Endodermal cell (in vitro differentiated cells): Measurements from ENCODE around the gene PLXDC1. TPM values are rescaled to one million over a fixed set of nuclear protein-coding genes. Genes with fewer than 3 reads are reported as not detected.
"Not testable (repeated sequence)": the region's sequence is repeated elsewhere in the genome, so short reads cannot be mapped to it uniquely, and the experiment has no call there.

ENCODE experiments used
- DNase-seq: peaks from one replicate; pipeline ENCODE4 v3.0.0-alpha.2; 2017
- H3K27ac ChIP-seq: 2 replicates; pipeline ENCODE4 v1.5.1; 2013; ENCODE audit warnings: mild to moderate bottlenecking, low read depth, low read length, moderate library complexity
- H3K27me3 ChIP-seq: 2 replicates; pipeline ENCODE4 v1.6.1; 2013; ENCODE audit warnings: mild to moderate bottlenecking, low read length, moderate library complexity; ENCODE audit not compliant: insufficient read depth, control insufficient read depth, poor library complexity, severe bottlenecking
- H3K36me3 ChIP-seq: 2 replicates; pipeline ENCODE4 v1.7.0; 2013; ENCODE audit warnings: mild to moderate bottlenecking, low read length, moderate library complexity; ENCODE audit not compliant: control insufficient read depth, insufficient read depth
- H3K4me1 ChIP-seq: one replicate; pipeline ENCODE4 v1.7.0; 2013; ENCODE audit warnings: low read length; ENCODE audit not compliant: control insufficient read depth, insufficient read depth
- H3K4me3 ChIP-seq: 2 replicates; pipeline ENCODE4 v1.5.1; 2013; ENCODE audit warnings: mild to moderate bottlenecking, low read length, moderate library complexity
- H3K9ac ChIP-seq: 2 replicates; pipeline ENCODE4 v1.6.1; 2013; ENCODE audit warnings: mild to moderate bottlenecking, low read length, moderate library complexity; ENCODE audit not compliant: poor library complexity, severe bottlenecking; ENCODE audit errors: extremely low read depth
- H3K9me3 ChIP-seq: 2 replicates; pipeline ENCODE4 v1.6.1; 2013; ENCODE audit warnings: mild to moderate bottlenecking, low read length, moderate library complexity; ENCODE audit not compliant: control insufficient read depth
- H3K27ac Mint-ChIP-seq: 2 replicates; pipeline ENCODE4 v1.8.0; 2020; ENCODE audit warnings: mixed read lengths
- H3K27me3 Mint-ChIP-seq: 2 replicates; pipeline ENCODE4 v1.8.0; 2021; ENCODE audit warnings: mild to moderate bottlenecking, mixed read lengths; ENCODE audit not compliant: insufficient read depth
- H3K36me3 Mint-ChIP-seq: 2 replicates; pipeline ENCODE4 v1.8.0; 2020; ENCODE audit warnings: low read depth, mixed read lengths
- H3K4me1 Mint-ChIP-seq: 2 replicates; pipeline ENCODE4 v1.8.0; 2020; ENCODE audit warnings: mixed read lengths
- H3K4me3 Mint-ChIP-seq: 2 replicates; pipeline ENCODE4 v1.8.0; 2020; ENCODE audit warnings: mild to moderate bottlenecking, moderate library complexity, mixed read lengths
- H3K9me3 Mint-ChIP-seq: 2 replicates; pipeline ENCODE4 v1.8.0; 2020; ENCODE audit warnings: mild to moderate bottlenecking, mixed read lengths
- WGBS, 2 experiments: methylation state at CpG; one replicate each; pipeline versions ENCODE4 v1.1.5 to v1.1.7; 2013; ENCODE audit warnings: missing lambda C conversion rate in 2 of 2, mixed read lengths in 1 of 2; ENCODE audit not compliant: insufficient coverage in 1 of 2, insufficient read length in 1 of 2; 5-methylcytosine and 5-hydroxymethylcytosine counted together
- total RNA-seq, 2 donors: library from RNA; stranded (reverse); fragmentation: NEBNext Ultra II Directional in 1 of 2; extraction: Animal tissue kit (Norgen Biotek cat#: 25700) in 1 of 2; gene quantifications; 2 replicates in 1 of 2; 3 replicates in 1 of 2; pipeline ENCODE4 v1.2.1, GENCODE V29; 2021
- TF ChIP-seq, protein P1 (sequence below): fragments of 200-600 bp; sonication (generic); conservative IDR thresholded peaks from 2 replicates; pipeline ENCODE4 v1.5.0; 2021; ENCODE audit warnings: antibody characterized with exemption, mild to moderate bottlenecking

PLXDC1 gene
- total RNA-seq, 2 donors from 2014 or later, result 9.0 TPM

DNA sequence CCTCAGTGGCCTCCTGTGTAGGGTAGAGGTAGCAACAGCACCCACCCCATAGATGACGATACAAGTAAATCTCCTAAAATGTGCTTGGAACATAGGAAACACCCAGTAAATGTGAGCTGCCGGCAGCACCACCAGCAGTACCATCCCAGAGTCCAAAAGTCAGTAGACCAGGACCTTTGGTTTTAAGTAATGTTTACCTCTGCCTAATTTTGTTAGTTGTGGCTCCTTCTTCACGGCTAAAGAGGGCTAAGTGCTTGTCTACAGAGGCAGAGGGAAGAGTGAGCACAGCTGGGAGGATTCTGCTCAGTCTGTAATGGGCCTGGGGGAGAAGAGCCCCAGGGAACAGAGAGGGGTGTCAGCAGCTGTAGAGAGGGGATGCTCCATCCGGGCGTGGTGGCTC is 92.9 kb downstream of the PLXDC1 start:
- no peaks in the 10 kb centered on the region for H3K36me3 Mint-ChIP-seq
- peaks cover 9% of the 10 kb centered on the region for H3K9me3 Mint-ChIP-seq
- peaks cover 1% of the 10 kb centered on the region for H3K27me3 Mint-ChIP-seq
- no peak overlapping the region for H3K9ac ChIP-seq
- no peaks in the 10 kb centered on the region for H3K36me3 ChIP-seq
- peaks cover 29% of the 10 kb centered on the region for H3K4me1 Mint-ChIP-seq
- H3K9me3 ChIP-seq, result peaks cover 8% of the 10 kb centered on the region
- no peak overlapping the region for H3K27ac ChIP-seq
- TF ChIP-seq, protein P1, sequence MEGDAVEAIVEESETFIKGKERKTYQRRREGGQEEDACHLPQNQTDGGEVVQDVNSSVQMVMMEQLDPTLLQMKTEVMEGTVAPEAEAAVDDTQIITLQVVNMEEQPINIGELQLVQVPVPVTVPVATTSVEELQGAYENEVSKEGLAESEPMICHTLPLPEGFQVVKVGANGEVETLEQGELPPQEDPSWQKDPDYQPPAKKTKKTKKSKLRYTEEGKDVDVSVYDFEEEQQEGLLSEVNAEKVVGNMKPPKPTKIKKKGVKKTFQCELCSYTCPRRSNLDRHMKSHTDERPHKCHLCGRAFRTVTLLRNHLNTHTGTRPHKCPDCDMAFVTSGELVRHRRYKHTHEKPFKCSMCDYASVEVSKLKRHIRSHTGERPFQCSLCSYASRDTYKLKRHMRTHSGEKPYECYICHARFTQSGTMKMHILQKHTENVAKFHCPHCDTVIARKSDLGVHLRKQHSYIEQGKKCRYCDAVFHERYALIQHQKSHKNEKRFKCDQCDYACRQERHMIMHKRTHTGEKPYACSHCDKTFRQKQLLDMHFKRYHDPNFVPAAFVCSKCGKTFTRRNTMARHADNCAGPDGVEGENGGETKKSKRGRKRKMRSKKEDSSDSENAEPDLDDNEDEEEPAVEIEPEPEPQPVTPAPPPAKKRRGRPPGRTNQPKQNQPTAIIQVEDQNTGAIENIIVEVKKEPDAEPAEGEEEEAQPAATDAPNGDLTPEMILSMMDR, result no peak
- no peak overlapping the region for H3K4me3 Mint-ChIP-seq
- no peak overlapping the region for H3K4me3 ChIP-seq
- DNase-seq, result peak; percentile 38
- no peaks in the 10 kb centered on the region for H3K27me3 ChIP-seq
- H3K4me1 ChIP-seq, result no peaks in the 10 kb centered on the region
- no peak overlapping the region for H3K27ac Mint-ChIP-seq
- 50 to 61% methylated on average over 2 to 3 of the region's 5 CpGs for WGBS, 2 experiments

DNA sequence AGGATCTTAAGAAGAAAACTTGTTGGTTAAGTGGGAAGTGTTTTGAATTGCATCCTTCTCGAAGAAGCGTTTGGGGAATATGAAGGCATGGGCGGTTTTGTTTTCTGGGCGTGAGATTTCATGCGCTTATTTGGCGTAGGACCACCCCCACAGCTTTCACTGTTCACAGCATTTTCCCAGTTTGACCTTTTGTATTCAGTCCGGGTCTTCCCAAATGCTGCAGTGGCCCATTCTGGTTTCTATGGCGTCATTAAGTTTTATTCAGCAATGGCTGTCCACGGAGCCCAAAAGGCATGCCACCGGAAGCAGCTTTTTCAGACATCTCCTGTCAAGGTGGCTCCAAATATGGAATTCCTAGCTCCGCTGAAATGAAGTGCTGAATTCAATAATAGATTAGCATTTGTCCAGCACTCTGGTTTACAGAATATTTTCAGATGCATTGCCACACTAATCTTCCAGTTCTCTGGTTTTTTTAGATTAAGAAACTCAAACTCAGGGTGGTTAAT is 93.7 kb downstream of the PLXDC1 start:
- H3K9me3 Mint-ChIP-seq, result peaks cover 9% of the 10 kb centered on the region
- Histone ChIP-seq H3K4me3 (peak overlapping the region; percentile 86), H3K36me3 (no peaks in the 10 kb centered on the region), H3K4me1 (no peaks in the 10 kb centered on the region), H3K27ac (no peak overlapping the region), H3K27me3 (no peaks in the 10 kb centered on the region), H3K9ac (no peak overlapping the region), H3K9me3 (peaks cover 8% of the 10 kb centered on the region)
- TF ChIP-seq, protein P1, result no peak
- peak overlapping the region; percentile 75 for H3K4me3 Mint-ChIP-seq
- 68 to 92% methylated on average over 9 to 11 of the region's 11 CpGs for WGBS, 2 experiments
- H3K27ac Mint-ChIP-seq, result no peak overlapping the region
- no peak for DNase-seq
- peaks cover 21% of the 10 kb centered on the region for H3K4me1 Mint-ChIP-seq
- H3K36me3 Mint-ChIP-seq, result no peaks in the 10 kb centered on the region
- peaks cover 1% of the 10 kb centered on the region for H3K27me3 Mint-ChIP-seq

DNA sequence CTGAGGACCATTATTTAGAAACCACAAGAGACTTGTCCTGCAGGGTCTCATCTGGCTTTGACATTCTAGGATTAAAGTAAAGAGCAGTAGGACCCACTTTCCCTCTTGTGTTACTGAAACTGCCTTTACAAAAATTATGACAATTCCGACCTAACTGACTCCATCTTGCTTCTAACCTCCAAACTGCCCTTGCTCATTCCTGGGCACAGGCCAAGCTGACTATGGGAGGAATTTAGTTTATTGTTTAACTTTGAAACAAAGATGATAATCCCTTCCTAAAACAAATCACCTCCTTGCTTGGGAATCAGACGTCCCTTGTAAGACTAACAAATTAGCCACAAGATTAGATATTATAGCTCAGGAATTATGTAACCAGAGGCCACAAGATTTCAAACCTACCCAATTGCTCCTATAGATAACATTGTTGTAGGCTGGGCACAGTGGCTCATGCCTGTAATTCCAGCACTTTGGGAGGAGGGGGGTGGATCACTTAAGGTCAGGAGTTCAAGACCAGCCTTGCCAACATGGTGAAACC is 97.3 kb downstream of the PLXDC1 start:
- H3K27me3 ChIP-seq, result no peaks in the 10 kb centered on the region
- TF ChIP-seq, protein P1, result no peak
- peaks cover 9% of the 10 kb centered on the region for H3K9me3 Mint-ChIP-seq
- H3K36me3 ChIP-seq, result no peaks in the 10 kb centered on the region
- H3K4me3 ChIP-seq, result no peak overlapping the region
- H3K9ac ChIP-seq, result no peak overlapping the region
- no peak overlapping the region for H3K27ac ChIP-seq
- H3K27ac Mint-ChIP-seq, result no peak overlapping the region
- no peaks in the 10 kb centered on the region for H3K36me3 Mint-ChIP-seq
- H3K27me3 Mint-ChIP-seq, result no peaks in the 10 kb centered on the region
- H3K4me3 Mint-ChIP-seq, result no peak overlapping the region
- H3K4me1 Mint-ChIP-seq, result peaks cover 13% of the 10 kb centered on the region
- 70% methylated on average over 1 of the region's 2 CpGs; no CpG with 5 or more reads in 1 of the 2 experiments for WGBS, 2 experiments
- H3K4me1 ChIP-seq, result no peaks in the 10 kb centered on the region
- H3K9me3 ChIP-seq, result peaks cover 12% of the 10 kb centered on the region
- peak; percentile 40 for DNase-seq

DNA sequence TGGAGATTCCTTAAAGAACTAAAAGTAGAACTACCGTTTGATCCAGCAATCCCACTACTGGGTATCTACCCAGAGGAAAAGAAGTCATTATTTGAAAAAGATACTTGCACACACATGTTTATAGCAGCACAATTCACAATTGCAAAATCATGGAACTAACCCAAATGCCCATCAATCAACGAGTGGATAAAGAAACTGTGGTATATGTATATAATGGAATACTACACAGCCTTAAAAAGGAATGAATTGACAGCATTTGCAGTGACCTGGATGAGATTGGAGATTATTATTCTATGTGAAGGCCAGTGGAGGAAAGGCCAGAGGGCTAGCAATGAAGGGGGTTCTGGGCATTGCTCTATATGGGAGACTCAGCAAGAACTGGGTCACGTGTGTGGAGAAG is 99.0 kb downstream of the PLXDC1 start:
- H3K4me1 ChIP-seq, H3K4me3 Mint-ChIP-seq, H3K36me3 ChIP-seq, H3K27ac Mint-ChIP-seq, H3K27me3 Mint-ChIP-seq, H3K36me3 Mint-ChIP-seq, H3K27me3 ChIP-seq, H3K9ac ChIP-seq, H3K4me1 Mint-ChIP-seq, H3K27ac ChIP-seq, DNase-seq, H3K4me3 ChIP-seq: not testable (repeated sequence)
- 91 to 100% methylated on average over 2 of the region's 3 CpGs for WGBS, 2 experiments
- H3K9me3 Mint-ChIP-seq, result peaks cover 24% of the 10 kb centered on the region
- peaks cover 28% of the 10 kb centered on the region for H3K9me3 ChIP-seq
